ENCODE results near the gene CD68. TPM values are rescaled to one million over a fixed set of nuclear protein-coding genes. Genes with fewer than 3 reads are reported as not detected.
"Not testable (repeated sequence)": the region's sequence is repeated elsewhere in the genome, so short reads cannot be mapped to it uniquely, and the experiment has no call there.

The CD68 gene
- total and polyA plus RNA-seq, 2 donors, result 47.0 to 124 TPM

GRCh38 chr17:7592422-7593021, 13.1 kb downstream of the CD68 start:
- Histone ChIP-seq H3K4me3 (ENCODE audit: low read length in 2 of 2) (no peak overlapping the region), H3K4me1 (ENCODE audit: control insufficient read depth in 2 of 2, insufficient read depth in 2 of 2, low read length in 2 of 2) (peaks cover 0 to 18% of the 10 kb centered on the region in 2 donors), H3K27me3 (ENCODE audit: control insufficient read depth in 2 of 2, insufficient read depth in 1 of 2, low read length in 1 of 2) (no peaks in the 10 kb centered on the region), H3K9me3 (ENCODE audit: control insufficient read depth in 2 of 2, insufficient read depth in 1 of 2, low read length in 1 of 2) (no peaks in the 10 kb centered on the region), H3K36me3 (ENCODE audit: control insufficient read depth in 2 of 2, insufficient read depth in 2 of 2, low read length in 1 of 2) (peaks cover 75 to 97% of the 10 kb centered on the region in 2 donors), H3K27ac (ENCODE audit: low read depth in 1 of 2, low read length in 1 of 2) (no peak overlapping the region)
- DNase-seq (ENCODE audit: low read depth in 6 of 9, low spot score in 9 of 9), result no peak
- WGBS, result 98% methylated on average over 23 of the region's 23 CpGs

GRCh38 chr17:7593296-7593695, 13.9 kb downstream of the CD68 start:
- 92% methylated on average over 12 of the region's 12 CpGs for WGBS
- H3K4me3 ChIP-seq (ENCODE audit: low read length in 2 of 2), result no peak overlapping the region

GRCh38 chr17:7597561-7597960, 18.1 kb downstream of the CD68 start:
- WGBS, result 98% methylated on average over 5 of the region's 5 CpGs
- H3K27me3 ChIP-seq (ENCODE audit: control insufficient read depth in 2 of 2, insufficient read depth in 1 of 2, low read length in 1 of 2); H3K9me3 ChIP-seq (ENCODE audit: control insufficient read depth in 2 of 2, insufficient read depth in 1 of 2, low read length in 1 of 2); H3K27ac ChIP-seq (ENCODE audit: low read depth in 1 of 2, low read length in 1 of 2); DNase-seq (ENCODE audit: low read depth in 6 of 9, low spot score in 9 of 9); H3K4me3 ChIP-seq (ENCODE audit: low read length in 2 of 2); H3K4me1 ChIP-seq (ENCODE audit: control insufficient read depth in 2 of 2, insufficient read depth in 2 of 2, low read length in 2 of 2): not testable (repeated sequence)
- peaks cover 84 to 85% of the 10 kb centered on the region in 2 donors for H3K36me3 ChIP-seq (ENCODE audit: control insufficient read depth in 2 of 2, insufficient read depth in 2 of 2, low read length in 1 of 2)

More at GRCh38 chr17:7593296-7593695, 13.9 kb downstream of the CD68 start:
- Histone ChIP-seq H3K36me3 (ENCODE audit: control insufficient read depth in 2 of 2, insufficient read depth in 2 of 2, low read length in 1 of 2) (peaks cover 69 to 89% of the 10 kb centered on the region in 2 donors), H3K27me3 (ENCODE audit: control insufficient read depth in 2 of 2, insufficient read depth in 1 of 2, low read length in 1 of 2) (no peaks in the 10 kb centered on the region), H3K27ac (ENCODE audit: low read depth in 1 of 2, low read length in 1 of 2) (no peak overlapping the region), H3K9me3 (ENCODE audit: control insufficient read depth in 2 of 2, insufficient read depth in 1 of 2, low read length in 1 of 2) (no peaks in the 10 kb centered on the region), H3K4me1 (ENCODE audit: control insufficient read depth in 2 of 2, insufficient read depth in 2 of 2, low read length in 2 of 2) (peaks cover 0 to 13% of the 10 kb centered on the region in 2 donors)
- no peak for DNase-seq (ENCODE audit: low read depth in 6 of 9, low spot score in 9 of 9)

- Histone ChIP-seq H3K27ac (ENCODE audit: low read depth in 1 of 2, low read length in 1 of 2) (no peak overlapping the region), H3K27me3 (ENCODE audit: control insufficient read depth in 2 of 2, insufficient read depth in 1 of 2, low read length in 1 of 2) (no peaks in the 10 kb centered on the region), H3K4me1 (ENCODE audit: control insufficient read depth in 2 of 2, insufficient read depth in 2 of 2, low read length in 2 of 2) (no peaks in the 10 kb centered on the region), H3K4me3 (ENCODE audit: low read length in 2 of 2) (no peak overlapping the region), H3K36me3 (ENCODE audit: control insufficient read depth in 2 of 2, insufficient read depth in 2 of 2, low read length in 1 of 2) (peaks cover 47 to 60% of the 10 kb centered on the region in 2 donors), H3K9me3 (ENCODE audit: control insufficient read depth in 2 of 2, insufficient read depth in 1 of 2, low read length in 1 of 2) (no peaks in the 10 kb centered on the region)
- DNase-seq (ENCODE audit: low read depth in 6 of 9, low spot score in 9 of 9), result no peak
- 100% methylated on average over 4 of the region's 4 CpGs for WGBS
These were observed 26.8 kb downstream of the CD68 start for GRCh38 chr17:7606280-7606679.

GRCh38 chr17:7610641-7611040, 31.2 kb downstream of the CD68 start:
- Histone ChIP-seq H3K9me3 (ENCODE audit: control insufficient read depth in 2 of 2, insufficient read depth in 1 of 2, low read length in 1 of 2) (no peaks in the 10 kb centered on the region), H3K4me1 (ENCODE audit: control insufficient read depth in 2 of 2, insufficient read depth in 2 of 2, low read length in 2 of 2) (peaks cover 16 to 21% of the 10 kb centered on the region in 2 donors), H3K27ac (ENCODE audit: low read depth in 1 of 2, low read length in 1 of 2) (no peak overlapping the region), H3K4me3 (ENCODE audit: low read length in 2 of 2) (no peak overlapping the region), H3K36me3 (ENCODE audit: control insufficient read depth in 2 of 2, insufficient read depth in 2 of 2, low read length in 1 of 2) (peaks cover 7 to 26% of the 10 kb centered on the region in 2 donors), H3K27me3 (ENCODE audit: control insufficient read depth in 2 of 2, insufficient read depth in 1 of 2, low read length in 1 of 2) (no peaks in the 10 kb centered on the region)
- no peak for DNase-seq (ENCODE audit: low read depth in 6 of 9, low spot score in 9 of 9)
- 98% methylated on average over 2 of the region's 2 CpGs for WGBS

- whole genome bisulfite sequencing, result 85% methylated on average over 3 of the region's 3 CpGs
- peaks cover 0 to 18% of the 10 kb centered on the region in 2 donors for H3K36me3 ChIP-seq (ENCODE audit: control insufficient read depth in 2 of 2, insufficient read depth in 2 of 2, low read length in 1 of 2)
These were observed 32.3 kb downstream of the CD68 start for GRCh38 chr17:7611635-7612293.

GRCh38 chr17:7612294-7612640, 32.8 kb downstream of the CD68 start:
- Histone ChIP-seq H3K9me3 (ENCODE audit: control insufficient read depth in 2 of 2, insufficient read depth in 1 of 2, low read length in 1 of 2) (no peaks in the 10 kb centered on the region), H3K4me1 (ENCODE audit: control insufficient read depth in 2 of 2, insufficient read depth in 2 of 2, low read length in 2 of 2) (peaks cover 16 to 22% of the 10 kb centered on the region in 2 donors), H3K27ac (ENCODE audit: low read depth in 1 of 2, low read length in 1 of 2) (no peak overlapping the region), H3K27me3 (ENCODE audit: control insufficient read depth in 2 of 2, insufficient read depth in 1 of 2, low read length in 1 of 2) (no peaks in the 10 kb centered on the region), H3K4me3 (ENCODE audit: low read length in 2 of 2) (no peak overlapping the region), H3K36me3 (ENCODE audit: control insufficient read depth in 2 of 2, insufficient read depth in 2 of 2, low read length in 1 of 2) (peaks cover 0 to 18% of the 10 kb centered on the region in 2 donors)
- 100% methylated on average over 1 of the region's 1 CpG for WGBS
- DNase-seq (ENCODE audit: low read depth in 6 of 9, low spot score in 9 of 9), result no peak

More at GRCh38 chr17:7611635-7612293, 32.3 kb downstream of the CD68 start:
- DNase-seq (ENCODE audit: low read depth in 6 of 9, low spot score in 9 of 9), result no peak
- H3K27me3 ChIP-seq (ENCODE audit: control insufficient read depth in 2 of 2, insufficient read depth in 1 of 2, low read length in 1 of 2), result no peaks in the 10 kb centered on the region
- H3K4me1 ChIP-seq (ENCODE audit: control insufficient read depth in 2 of 2, insufficient read depth in 2 of 2, low read length in 2 of 2), result peaks cover 16 to 22% of the 10 kb centered on the region in 2 donors
- H3K9me3 ChIP-seq (ENCODE audit: control insufficient read depth in 2 of 2, insufficient read depth in 1 of 2, low read length in 1 of 2), result no peaks in the 10 kb centered on the region
- H3K4me3 ChIP-seq (ENCODE audit: low read length in 2 of 2), result no peak overlapping the region
- peak overlapping the region in 1 of 2 donors; percentile 18 for H3K27ac ChIP-seq (ENCODE audit: low read depth in 1 of 2, low read length in 1 of 2)

- Histone ChIP-seq H3K4me1 (ENCODE audit: control insufficient read depth in 2 of 2, insufficient read depth in 2 of 2, low read length in 2 of 2) (peaks cover 16 to 22% of the 10 kb centered on the region in 2 donors), H3K4me3 (ENCODE audit: low read length in 2 of 2) (peak overlapping the region; percentile 80 to 89), H3K9me3 (ENCODE audit: control insufficient read depth in 2 of 2, insufficient read depth in 1 of 2, low read length in 1 of 2) (no peaks in the 10 kb centered on the region), H3K27me3 (ENCODE audit: control insufficient read depth in 2 of 2, insufficient read depth in 1 of 2, low read length in 1 of 2) (no peaks in the 10 kb centered on the region), H3K36me3 (ENCODE audit: control insufficient read depth in 2 of 2, insufficient read depth in 2 of 2, low read length in 1 of 2) (peaks cover 0 to 15% of the 10 kb centered on the region in 2 donors), H3K27ac (ENCODE audit: low read depth in 1 of 2, low read length in 1 of 2) (peak overlapping the region; percentile 55 to 96)
- 16% methylated on average over 20 of the region's 20 CpGs for WGBS
- DNase-seq (ENCODE audit: low read depth in 6 of 9, low spot score in 9 of 9), result peak in 4 of 9 donors; percentile 8 to 31 (median 26)
These were observed 34.5 kb downstream of the CD68 start for GRCh38 chr17:7613769-7614424.

All from thymus (tissue), 11 donors.